Fibroblast of lung (primary cell): ENCODE data around the gene TBXAS1.

ENCODE experiments used
- EZH2 ChIP-seq: IDR thresholded peaks from 2 replicates; pipeline ENCODE4 v1.5.1; 2012; ENCODE audit warnings: low read length, control low read depth, mild to moderate bottlenecking; ENCODE audit errors: missing control alignments
- TF ChIP-seq, protein P1 (sequence below), 2 donors: IDR thresholded peaks in 1 of 2; conservative IDR thresholded peaks in 1 of 2; 1 replicate in 1 of 2; 2 replicates in 1 of 2; pipeline ENCODE4 v1.5.1; 2011 to 2012; ENCODE audit warnings: low read length in 2 of 2, control low read depth in 1 of 2, inconsistent platforms in 1 of 2, low read depth in 1 of 2, mild to moderate bottlenecking in 1 of 2

DNA sequence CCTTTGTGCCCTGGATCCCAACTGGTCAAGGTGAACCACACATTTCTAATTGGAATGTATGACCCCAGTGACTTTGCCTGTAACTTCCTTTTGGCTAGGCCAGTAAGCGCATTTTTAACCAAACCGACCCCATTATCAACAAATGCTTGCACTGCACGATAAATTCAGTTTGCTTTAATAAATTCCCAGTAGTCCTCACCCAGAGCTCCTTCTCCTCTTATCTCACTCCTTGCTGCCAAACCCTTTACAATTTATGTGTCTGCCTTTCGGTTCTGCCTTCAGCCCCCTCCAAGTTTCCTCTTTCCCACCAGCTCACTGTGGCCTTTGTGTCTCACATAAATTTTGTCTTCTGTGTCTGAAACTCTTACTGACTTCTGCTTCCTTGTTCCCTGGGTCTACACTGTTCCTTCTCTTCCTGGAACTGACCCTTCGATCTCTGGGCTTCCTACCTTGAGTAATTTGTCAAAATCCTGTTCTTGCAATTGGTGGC, 59.0 kb downstream of the TBXAS1 start:
- TF ChIP-seq, protein P1, sequence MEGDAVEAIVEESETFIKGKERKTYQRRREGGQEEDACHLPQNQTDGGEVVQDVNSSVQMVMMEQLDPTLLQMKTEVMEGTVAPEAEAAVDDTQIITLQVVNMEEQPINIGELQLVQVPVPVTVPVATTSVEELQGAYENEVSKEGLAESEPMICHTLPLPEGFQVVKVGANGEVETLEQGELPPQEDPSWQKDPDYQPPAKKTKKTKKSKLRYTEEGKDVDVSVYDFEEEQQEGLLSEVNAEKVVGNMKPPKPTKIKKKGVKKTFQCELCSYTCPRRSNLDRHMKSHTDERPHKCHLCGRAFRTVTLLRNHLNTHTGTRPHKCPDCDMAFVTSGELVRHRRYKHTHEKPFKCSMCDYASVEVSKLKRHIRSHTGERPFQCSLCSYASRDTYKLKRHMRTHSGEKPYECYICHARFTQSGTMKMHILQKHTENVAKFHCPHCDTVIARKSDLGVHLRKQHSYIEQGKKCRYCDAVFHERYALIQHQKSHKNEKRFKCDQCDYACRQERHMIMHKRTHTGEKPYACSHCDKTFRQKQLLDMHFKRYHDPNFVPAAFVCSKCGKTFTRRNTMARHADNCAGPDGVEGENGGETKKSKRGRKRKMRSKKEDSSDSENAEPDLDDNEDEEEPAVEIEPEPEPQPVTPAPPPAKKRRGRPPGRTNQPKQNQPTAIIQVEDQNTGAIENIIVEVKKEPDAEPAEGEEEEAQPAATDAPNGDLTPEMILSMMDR (conservative IDR thresholded peaks at IDR 0.05 in 1 of 2, IDR thresholded peaks at IDR 0.05 in 1 of 2; ENCODE audit: low read depth in 1 of 2, low read length in 2 of 2) = no peak
- TF ChIP-seq EZH2 = no peak
